ENCODE data around the gene MEIS2.

Gene MEIS2

DNA sequence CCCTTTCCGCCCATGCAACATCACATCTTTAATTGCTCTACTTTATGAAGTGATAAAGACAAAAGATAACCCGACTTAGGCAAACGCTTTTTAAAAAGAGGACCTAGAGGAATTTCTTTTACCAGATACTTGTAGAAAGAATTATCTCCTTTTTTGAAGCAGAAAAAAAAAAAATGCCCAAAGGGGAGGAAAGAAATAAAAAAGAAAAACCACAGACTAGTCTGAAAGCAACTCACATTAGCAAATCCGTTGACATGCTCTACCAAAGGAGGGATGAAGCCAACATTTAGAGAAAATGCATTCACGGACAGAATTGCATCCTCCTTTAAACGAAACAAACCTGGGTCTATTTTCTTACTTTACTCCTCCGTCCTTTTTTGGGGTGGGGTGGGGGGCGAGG, 213.6 kb downstream of the MEIS2 start:
- TF ChIP-seq, protein P1, sequence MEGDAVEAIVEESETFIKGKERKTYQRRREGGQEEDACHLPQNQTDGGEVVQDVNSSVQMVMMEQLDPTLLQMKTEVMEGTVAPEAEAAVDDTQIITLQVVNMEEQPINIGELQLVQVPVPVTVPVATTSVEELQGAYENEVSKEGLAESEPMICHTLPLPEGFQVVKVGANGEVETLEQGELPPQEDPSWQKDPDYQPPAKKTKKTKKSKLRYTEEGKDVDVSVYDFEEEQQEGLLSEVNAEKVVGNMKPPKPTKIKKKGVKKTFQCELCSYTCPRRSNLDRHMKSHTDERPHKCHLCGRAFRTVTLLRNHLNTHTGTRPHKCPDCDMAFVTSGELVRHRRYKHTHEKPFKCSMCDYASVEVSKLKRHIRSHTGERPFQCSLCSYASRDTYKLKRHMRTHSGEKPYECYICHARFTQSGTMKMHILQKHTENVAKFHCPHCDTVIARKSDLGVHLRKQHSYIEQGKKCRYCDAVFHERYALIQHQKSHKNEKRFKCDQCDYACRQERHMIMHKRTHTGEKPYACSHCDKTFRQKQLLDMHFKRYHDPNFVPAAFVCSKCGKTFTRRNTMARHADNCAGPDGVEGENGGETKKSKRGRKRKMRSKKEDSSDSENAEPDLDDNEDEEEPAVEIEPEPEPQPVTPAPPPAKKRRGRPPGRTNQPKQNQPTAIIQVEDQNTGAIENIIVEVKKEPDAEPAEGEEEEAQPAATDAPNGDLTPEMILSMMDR (IDR thresholded peaks at IDR 0.05; ENCODE audit: low read depth, low read length): no peak
- TF ChIP-seq EZH2phosphoT487 (IDR thresholded peaks at IDR 0.05; ENCODE audit: low read depth): no peak
- H4K20me1 ChIP-seq (ENCODE audit: insufficient read depth, low read length): no peaks in the 10 kb centered on the region
- no peak overlapping the region for H3K4me2 ChIP-seq (ENCODE audit: low read length)
- H3K9ac ChIP-seq (ENCODE audit: low read length): no peak overlapping the region
- no peaks in the 10 kb centered on the region for H3K79me2 ChIP-seq (ENCODE audit: low read length)
- H3K4me3 ChIP-seq (ENCODE audit: low read length): no peak overlapping the region
- H3K27me3 ChIP-seq (ENCODE audit: low read depth, low read length): peaks cover 22% of the 10 kb centered on the region
- H2AFZ ChIP-seq (ENCODE audit: low read depth, low read length): no peak overlapping the region
- no peak overlapping the region for H3K27ac ChIP-seq (ENCODE audit: low read length)
- peaks cover 5% of the 10 kb centered on the region; the same call in 1 of the 2 replicates for H3K4me1 ChIP-seq (ENCODE audit: low read length)
- no peaks in the 10 kb centered on the region for H3K9me3 ChIP-seq (ENCODE audit: insufficient read depth, low read length)
- no peaks in the 10 kb centered on the region for H3K36me3 ChIP-seq (replicated peaks; ENCODE audit: low read depth, low read length)

DNA sequence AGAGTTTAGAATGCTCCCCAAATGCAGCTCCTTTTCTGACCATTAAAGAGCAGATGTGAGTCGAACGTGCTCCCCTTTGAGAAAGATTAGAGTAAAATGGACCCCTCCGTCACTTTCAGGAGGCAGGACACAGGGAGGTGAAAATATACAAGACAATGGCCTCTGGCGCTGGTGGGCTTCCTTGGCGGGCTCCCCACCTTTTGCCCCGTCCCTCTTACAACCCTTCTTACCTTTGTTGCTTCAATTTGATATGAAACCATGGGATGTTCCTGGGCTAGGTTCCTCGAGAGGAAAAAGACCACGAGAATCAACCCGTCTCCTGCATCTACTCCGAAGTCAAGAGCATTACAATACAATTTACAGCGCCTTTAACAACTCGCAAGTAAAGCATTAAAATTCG, 214.2 kb downstream of the MEIS2 start:
- Histone ChIP-seq H3K4me1 (ENCODE audit: low read length) (peaks cover 5% of the 10 kb centered on the region; the same call in 1 of the 2 replicates), H2AFZ (ENCODE audit: low read depth, low read length) (no peak overlapping the region), H3K27ac (ENCODE audit: low read length) (no peak overlapping the region), H3K9me3 (ENCODE audit: insufficient read depth, low read length) (no peaks in the 10 kb centered on the region), H3K4me3 (ENCODE audit: low read length) (no peak overlapping the region), H3K27me3 (ENCODE audit: low read depth, low read length) (peaks cover 27% of the 10 kb centered on the region), H3K79me2 (ENCODE audit: low read length) (no peaks in the 10 kb centered on the region), H4K20me1 (ENCODE audit: insufficient read depth, low read length) (no peaks in the 10 kb centered on the region), H3K36me3 (replicated peaks; ENCODE audit: low read depth, low read length) (no peaks in the 10 kb centered on the region), H3K9ac (ENCODE audit: low read length) (no peak overlapping the region), H3K4me2 (ENCODE audit: low read length) (no peak overlapping the region)
- TF ChIP-seq, protein P1 (IDR thresholded peaks at IDR 0.05; ENCODE audit: low read depth, low read length): no peak
- no peak for TF ChIP-seq EZH2phosphoT487 (IDR thresholded peaks at IDR 0.05; ENCODE audit: low read depth)

DNA sequence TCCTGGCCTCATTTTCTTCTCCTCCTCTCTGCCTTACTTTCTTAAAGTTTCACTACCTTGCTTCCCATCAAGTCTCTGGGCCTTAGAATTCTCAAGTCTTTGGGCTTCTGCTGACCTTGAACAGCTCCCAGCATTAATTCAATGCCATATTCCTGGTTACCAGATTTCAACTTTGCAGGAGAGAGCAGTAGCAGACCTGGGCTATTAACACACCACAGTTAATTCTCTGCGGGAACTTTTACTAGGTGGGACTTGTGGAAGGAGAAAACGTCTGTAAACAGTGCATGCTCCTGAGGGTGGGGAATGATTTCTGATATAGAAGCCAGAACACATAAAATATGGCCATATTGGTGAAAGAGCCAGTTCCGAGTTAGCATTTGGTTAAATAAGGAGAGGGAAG, 214.6 kb downstream of the MEIS2 start:
- no peak overlapping the region for H3K4me3 ChIP-seq (ENCODE audit: low read length)
- peaks cover 5% of the 10 kb centered on the region; the same call in 1 of the 2 replicates for H3K4me1 ChIP-seq (ENCODE audit: low read length)
- H3K27ac ChIP-seq (ENCODE audit: low read length): no peak overlapping the region
- no peak overlapping the region for H3K4me2 ChIP-seq (ENCODE audit: low read length)
- H3K9ac ChIP-seq (ENCODE audit: low read length): no peak overlapping the region
- no peaks in the 10 kb centered on the region for H4K20me1 ChIP-seq (ENCODE audit: insufficient read depth, low read length)
- H3K79me2 ChIP-seq (ENCODE audit: low read length): no peaks in the 10 kb centered on the region
- H3K36me3 ChIP-seq (replicated peaks; ENCODE audit: low read depth, low read length): no peaks in the 10 kb centered on the region
- no peak for TF ChIP-seq EZH2phosphoT487 (IDR thresholded peaks at IDR 0.05; ENCODE audit: low read depth)
- TF ChIP-seq, protein P1 (IDR thresholded peaks at IDR 0.05; ENCODE audit: low read depth, low read length): no peak
- H3K9me3 ChIP-seq (ENCODE audit: insufficient read depth, low read length): no peaks in the 10 kb centered on the region
- H2AFZ ChIP-seq (ENCODE audit: low read depth, low read length): no peak overlapping the region
- H3K27me3 ChIP-seq (ENCODE audit: low read depth, low read length): peaks cover 30% of the 10 kb centered on the region

DNA sequence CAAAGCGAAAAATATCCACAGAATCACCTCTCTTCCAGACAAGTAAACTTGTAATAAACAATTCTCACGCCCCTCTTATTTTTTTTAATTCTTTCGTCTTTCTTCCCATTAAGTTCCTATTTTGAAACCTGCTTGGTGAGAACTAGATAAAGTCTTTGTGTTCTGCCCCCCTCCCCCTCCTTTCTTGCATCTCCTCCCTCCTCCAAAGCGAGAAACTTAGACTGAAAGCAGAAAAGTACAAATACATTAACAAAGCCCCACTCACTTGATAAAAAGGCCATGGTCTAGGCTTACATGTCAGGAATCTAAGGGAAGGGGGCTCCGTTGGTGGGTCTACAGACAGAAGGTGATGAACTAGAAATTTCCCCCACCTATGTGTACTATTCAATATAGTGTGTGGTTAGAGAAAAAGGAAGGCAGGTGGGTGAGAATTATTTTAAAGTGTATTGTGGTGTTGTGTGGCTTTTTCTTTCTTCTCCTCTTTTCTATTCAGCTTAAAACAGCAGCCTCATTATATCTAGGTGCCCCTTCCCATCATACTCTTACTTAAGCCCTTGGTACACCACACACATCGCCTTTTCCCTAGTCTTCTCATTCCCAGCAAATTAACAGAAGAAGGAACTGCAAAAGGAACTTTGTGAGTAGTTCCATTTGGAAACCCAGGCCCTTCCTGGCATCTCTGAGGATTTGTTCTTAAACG, 215.3 kb downstream of the MEIS2 start:
- Histone ChIP-seq H2AFZ (ENCODE audit: low read depth, low read length) (no peak overlapping the region), H3K27ac (ENCODE audit: low read length) (no peak overlapping the region), H4K20me1 (ENCODE audit: insufficient read depth, low read length) (no peaks in the 10 kb centered on the region), H3K4me1 (ENCODE audit: low read length) (peaks cover 5% of the 10 kb centered on the region; the same call in 1 of the 2 replicates), H3K36me3 (replicated peaks; ENCODE audit: low read depth, low read length) (no peaks in the 10 kb centered on the region), H3K4me3 (ENCODE audit: low read length) (no peak overlapping the region), H3K79me2 (ENCODE audit: low read length) (no peaks in the 10 kb centered on the region), H3K4me2 (ENCODE audit: low read length) (no peak overlapping the region), H3K9me3 (ENCODE audit: insufficient read depth, low read length) (no peaks in the 10 kb centered on the region), H3K27me3 (ENCODE audit: low read depth, low read length) (peaks cover 30% of the 10 kb centered on the region), H3K9ac (ENCODE audit: low read length) (no peak overlapping the region)
- no peak for TF ChIP-seq EZH2phosphoT487 (IDR thresholded peaks at IDR 0.05; ENCODE audit: low read depth)

Measured in OCI-LY3 (cell line).